HG03460 (cell line): ENCODE measurements around the gene USP1.

Source experiments
- ATAC-seq: cut with Tn5 transposase; IDR thresholded peaks from one replicate; pipeline ENCODE4 v1.9.1; 2021; ENCODE audit not compliant: unreplicated experiment

Gene USP1, protein sequence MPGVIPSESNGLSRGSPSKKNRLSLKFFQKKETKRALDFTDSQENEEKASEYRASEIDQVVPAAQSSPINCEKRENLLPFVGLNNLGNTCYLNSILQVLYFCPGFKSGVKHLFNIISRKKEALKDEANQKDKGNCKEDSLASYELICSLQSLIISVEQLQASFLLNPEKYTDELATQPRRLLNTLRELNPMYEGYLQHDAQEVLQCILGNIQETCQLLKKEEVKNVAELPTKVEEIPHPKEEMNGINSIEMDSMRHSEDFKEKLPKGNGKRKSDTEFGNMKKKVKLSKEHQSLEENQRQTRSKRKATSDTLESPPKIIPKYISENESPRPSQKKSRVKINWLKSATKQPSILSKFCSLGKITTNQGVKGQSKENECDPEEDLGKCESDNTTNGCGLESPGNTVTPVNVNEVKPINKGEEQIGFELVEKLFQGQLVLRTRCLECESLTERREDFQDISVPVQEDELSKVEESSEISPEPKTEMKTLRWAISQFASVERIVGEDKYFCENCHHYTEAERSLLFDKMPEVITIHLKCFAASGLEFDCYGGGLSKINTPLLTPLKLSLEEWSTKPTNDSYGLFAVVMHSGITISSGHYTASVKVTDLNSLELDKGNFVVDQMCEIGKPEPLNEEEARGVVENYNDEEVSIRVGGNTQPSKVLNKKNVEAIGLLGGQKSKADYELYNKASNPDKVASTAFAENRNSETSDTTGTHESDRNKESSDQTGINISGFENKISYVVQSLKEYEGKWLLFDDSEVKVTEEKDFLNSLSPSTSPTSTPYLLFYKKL

DNA sequence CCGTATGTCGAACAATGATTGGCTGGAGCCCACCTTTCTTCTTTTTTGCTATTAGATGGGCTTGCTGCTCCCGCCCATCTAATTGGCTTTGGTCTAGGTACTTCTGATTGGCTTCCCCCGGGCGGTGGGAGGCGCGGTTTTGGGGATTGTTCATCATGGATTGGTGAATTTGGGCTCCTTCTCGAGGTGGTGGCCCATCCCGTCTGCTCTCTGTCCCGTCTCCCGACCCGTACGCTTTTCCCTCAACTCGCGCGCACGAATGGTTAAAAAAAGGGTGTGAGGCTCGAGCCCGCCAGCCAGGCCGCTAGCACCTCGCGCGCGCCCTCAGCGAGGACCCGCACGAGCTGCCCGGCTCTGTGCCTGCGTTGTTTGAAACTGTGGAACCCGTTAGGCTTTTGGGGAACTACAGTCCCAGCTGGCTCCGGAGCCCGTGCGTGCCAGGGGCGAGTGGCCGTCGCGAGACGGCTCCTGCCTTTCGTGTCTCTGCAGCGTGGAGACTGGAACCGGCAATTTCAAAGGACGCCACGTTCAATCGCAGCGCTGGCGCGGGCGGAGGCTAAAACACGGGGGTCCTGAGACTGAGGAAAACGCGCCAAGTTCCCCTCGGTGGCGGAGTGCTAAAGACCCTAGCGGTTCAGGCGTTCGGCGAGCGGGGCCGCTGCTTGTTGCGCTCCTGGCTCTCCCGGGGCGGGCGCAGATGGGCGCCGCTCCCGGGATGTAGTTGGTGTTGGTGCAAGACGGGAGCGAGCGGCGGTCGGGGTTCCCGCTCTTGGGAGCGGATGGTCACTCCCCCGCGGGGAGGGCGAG is at the start of gene USP1:
Gene USP1, plus strand, starts transcription at position 584 of the 807 bp plus-strand sequence. CDS start 2,819 bp downstream, outside the sequence.
- peak; percentile 79 for ATAC-seq

DNA sequence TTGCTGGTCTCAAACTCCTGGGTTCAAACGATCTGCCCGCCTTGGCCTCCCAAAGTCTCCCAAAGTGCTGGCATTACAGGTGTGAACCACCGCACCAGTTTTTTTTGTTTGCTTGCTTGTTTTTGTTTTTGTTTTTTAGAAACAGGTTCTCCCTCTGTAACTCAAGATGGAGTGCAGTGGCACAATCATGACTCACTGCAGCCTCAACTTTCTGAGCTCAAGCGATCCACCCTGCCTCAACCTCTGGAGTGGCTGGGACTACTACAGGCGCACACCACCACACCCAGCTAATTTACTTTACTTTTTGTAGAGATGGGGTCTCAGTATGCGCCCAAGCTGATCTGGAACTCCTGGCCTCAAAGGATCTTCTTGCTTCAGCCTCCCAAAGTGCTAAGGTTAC is 47.3 kb upstream of the USP1 start:
- no peak for ATAC-seq

DNA sequence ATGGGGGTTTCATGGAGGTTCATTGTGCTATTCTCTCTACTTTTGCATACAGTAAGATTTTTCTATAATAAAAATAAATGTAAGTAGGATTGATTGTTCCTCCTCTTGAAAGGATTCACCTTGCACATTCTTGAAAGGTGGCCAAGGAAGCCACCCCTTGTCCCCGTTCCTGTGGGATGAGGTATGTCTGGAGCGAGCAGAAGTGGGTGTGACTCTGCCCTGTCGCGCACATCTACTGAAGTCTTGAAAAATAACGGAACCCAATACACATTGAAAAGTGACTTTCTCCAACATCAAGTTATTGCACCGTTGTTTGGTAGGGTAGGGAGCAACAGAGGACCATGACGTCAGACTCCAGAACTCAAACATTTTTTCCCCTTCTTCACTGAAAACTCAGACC is 46.8 kb upstream of the USP1 start:
- no peak for ATAC-seq

DNA sequence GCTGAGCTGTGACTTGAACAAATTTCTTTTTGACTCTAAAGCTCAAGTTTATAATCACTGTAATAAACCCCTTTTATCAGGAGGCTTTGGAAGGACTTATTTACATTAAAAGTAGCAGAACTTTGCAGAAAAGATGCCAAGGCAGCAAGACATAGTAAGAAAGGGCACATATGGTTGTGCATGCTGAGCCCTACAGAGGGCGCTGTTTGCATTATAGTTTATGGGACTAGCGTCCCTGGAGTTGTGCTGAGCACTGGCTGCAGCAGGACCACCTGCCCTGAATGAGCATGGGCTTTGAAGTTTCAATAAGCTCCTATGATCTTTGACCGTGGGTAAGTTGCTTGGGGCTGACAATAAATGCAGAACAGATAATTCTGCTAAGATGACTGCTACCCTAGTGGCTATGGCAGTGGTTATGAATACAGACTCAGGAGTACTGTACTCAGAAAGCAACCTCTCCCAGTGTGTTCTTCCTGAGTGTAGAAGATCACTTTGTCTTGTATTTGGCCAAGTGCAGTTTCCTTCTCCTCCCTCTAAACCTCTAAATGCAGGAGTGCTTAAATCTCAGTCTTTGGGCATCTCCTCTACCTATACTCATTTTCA is 45.4 kb upstream of the USP1 start:
- ATAC-seq = no peak

DNA sequence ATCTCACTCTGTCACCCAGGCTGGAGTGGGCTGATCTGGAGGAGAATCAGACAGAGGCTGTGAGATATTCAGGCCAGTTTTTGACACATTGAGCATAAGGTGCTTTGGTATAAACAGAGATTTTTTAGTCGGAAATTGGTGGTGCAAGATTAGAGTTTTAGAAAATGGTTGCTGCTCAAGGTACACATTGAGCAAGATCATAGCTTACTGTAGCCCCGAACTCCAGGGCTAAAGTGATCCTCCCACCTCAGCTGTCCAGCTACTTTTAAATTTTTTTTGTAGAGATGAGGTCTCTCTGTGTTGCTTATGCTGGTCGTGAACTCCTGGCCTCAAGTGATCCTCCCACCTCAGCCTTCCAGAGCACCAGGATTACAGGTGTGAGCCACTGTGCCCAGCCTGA is 43.9 kb upstream of the USP1 start:
- ATAC-seq = no peak

DNA sequence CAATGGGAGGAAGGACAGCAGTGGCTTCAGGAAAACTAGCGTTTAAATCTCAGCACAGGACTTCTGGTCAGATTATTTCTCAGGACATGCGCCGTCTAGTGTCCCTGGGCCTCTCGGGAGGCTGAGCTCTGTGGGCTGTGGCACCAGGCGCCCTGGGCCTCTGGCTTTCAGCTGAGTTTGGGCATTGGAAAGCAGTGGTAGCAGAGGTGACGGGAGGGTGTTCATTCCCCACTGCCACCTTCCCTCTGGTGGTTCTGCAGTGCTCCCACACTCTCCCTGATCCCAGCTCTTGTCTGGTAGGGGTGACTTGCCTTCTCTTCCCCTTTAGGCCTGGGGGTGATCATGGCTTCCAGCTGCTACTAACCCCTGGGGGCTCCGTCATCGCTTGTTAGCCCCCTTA is 42.2 kb upstream of the USP1 start:
- no peak for ATAC-seq

DNA sequence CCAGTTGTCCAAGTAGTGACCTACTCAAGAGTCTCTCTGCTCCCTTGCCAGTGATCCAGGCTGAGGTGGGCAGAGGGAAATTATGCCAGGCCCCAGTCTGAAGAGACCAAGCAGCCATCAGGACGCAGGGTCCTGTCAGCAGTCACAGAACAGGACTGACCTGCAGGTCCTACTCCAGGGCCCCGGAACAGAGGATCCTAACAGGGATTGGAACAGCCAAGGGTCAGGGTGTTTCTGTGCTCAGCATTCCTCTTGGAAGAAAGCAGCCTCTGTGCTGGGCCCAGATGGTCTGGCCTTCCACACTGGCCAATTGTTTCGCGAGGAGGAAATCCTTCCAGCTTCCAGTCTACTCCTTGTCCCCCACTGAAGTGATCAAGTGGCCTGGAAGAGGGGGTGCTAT is 41.6 kb upstream of the USP1 start:
- no peak for ATAC-seq

DNA sequence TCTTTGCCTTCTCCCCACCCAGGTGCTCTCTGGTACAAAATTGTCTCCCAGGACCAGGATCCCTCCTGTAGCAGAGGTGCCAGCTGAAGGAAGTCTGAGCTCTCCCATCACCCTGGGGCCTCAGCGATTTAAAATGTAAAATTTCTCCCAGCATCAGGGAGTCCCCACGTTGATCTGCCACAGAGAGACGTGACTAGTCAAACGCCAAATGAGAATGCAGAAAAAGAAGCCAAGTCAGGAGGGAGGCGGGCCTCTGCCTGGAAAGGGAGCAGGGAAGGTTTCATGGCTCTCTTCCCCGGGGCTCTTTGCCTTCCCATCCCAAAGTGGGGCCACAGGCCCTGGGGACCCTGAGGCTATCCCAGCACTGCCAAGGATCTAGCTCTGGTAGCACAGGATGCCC is 40.0 kb upstream of the USP1 start:
- no peak for ATAC-seq

DNA sequence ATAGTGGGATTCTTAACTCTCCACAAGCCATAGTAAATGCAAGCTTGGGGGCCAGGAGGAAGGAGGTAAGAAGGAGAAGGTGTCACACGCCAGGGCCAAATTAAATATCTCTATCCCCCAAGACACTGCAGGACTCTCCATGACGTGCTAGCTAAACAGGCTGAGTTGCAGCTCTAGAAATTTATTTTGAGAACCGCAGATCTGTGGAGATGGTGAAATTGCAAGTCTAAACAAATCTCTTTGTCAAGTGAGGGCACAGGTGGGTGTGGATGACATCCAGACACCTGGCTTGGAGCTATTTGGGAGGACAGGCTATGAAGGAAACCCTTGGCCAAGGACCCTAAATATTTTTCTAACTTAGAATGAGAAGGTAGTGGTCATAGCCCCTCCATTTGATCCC is 39.5 kb upstream of the USP1 start:
- ATAC-seq = no peak

DNA sequence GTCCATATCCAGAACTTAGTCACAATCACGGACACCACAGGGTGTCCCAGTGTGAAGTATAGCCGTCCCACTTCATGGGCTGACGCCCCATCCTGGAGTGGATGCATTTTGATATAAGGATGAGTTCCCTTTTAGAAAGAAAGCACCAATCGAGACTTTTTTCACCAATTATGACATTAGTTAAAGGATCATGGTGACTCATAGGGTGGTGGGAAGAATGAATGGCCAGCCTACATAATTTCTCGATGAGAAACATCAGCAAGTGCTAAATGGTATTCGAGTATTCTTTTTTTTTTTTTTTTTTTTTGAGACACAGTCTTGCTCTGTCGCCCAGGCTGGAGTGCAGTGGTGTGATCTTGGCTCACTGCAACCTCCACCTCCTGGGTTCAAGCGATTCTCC is 38.5 kb upstream of the USP1 start:
- ATAC-seq = no peak

DNA sequence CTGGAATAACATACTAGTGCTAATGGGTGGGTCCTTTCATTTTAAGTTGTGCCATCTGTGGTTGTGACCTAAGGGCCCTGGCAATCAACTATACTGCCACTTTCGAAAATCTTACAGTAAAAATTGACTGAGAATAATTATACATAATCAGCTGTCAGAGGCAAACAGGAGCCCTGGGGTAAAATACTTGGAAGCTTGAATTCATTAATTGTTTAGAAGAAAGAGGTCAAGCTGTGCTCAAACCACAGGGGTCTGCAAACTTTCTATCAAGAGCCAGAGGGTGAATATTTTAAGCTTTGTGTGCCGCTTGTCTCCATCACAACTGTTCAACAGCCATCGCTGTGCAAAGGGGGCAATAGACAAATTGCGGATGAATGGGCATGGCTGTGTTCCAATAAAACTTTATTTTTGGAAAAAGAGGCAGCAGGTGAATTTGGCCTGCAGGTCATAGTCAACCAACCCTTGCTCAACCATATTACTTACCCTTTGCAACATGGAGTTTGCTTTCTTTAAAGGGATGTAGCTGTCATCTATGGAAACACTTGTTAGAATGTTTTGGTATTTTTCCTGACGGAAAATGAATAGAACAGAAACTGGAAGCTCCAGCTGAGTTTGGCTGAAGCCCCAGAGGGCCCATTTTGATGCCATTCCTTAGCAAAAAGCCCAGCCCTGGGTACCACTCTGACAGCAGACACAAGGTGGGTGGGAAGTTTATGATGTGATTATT is 35.7 kb upstream of the USP1 start:
- no peak for ATAC-seq

DNA sequence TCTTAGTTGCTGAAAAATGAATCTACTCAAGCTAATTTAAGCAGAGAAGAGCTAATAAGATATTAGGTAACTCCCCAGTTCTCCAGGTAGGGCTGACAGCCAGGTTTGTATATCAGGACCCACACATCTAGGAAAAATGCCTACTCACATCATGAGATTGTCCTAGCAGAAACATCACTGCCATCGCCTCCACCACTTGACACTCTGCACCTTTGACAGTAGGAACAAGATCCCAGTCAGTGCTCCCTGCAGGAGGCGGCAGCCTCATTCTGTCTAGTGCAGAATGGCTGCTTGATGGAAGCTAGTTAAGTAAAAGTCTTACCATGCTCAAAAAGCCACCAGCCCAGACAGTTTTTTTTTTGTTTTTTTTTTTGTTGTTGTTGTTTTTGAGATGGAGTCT is 31.6 kb upstream of the USP1 start:
- no peak for ATAC-seq

DNA sequence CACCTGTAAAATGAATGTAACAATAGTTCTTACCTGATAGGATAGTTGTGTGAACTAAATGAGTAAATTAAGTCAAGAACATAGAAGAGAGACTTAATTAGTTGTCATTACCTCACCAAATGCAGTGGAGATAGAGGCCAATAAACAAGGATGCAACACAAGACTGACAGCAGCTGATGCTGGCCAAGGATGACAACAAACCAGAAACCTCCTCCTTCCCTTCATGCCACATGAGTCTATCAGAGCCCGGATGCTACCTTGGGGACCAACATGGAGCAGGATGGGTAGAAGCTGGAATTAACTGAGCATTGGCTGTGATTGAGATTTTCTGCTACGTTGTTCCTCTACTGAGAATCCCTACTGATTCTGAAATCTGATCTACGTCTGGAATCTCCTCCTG is 30.3 kb upstream of the USP1 start:
- ATAC-seq = no peak

DNA sequence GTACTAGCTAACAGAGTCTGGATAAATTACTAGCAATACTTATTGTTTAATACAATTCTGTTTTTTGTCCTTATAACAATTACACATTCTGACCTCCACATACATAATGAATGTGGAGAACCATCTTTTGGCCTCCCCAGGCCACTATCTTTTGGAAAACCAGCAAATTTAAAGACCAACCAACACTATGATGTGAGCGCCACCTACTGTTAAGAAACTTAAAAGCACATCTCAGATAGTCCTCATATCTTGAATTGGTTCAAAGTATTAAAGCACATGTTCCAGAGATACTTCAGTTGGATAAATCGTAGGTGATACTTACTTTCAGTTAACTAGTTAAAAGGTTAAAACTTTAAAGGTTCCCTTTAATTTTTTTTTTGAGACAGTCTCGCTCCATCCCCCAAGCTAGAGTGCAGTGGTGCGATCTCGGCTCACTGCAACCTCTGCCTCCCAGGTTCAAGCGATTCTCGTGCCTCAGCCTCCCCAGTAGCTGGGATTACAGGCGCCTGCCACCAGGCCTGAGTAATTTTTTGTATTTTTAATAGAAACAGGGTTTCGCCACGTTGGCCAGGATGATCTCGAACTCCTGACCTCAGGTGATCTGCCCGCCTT is 29.3 kb upstream of the USP1 start:
- ATAC-seq = no peak

DNA sequence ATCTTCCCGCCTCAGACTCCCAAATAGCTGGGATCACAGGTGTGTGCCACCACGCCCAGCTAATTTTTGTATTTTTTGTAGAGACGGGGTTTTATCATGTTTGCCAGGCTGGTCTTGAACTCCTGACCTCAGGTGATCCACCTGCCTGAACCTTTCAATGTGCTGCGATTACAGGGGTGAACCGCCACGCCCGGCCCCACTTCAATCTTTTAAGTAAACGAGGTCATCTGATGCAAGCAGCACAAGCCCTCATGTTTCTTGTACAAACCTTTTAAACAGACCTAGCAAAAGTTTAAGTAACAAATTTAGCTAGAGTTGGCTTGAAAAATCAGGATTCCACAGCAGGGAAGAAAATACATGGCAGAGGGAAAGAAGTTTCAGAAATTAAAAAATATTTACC is 21.2 kb upstream of the USP1 start:
- no peak for ATAC-seq

DNA sequence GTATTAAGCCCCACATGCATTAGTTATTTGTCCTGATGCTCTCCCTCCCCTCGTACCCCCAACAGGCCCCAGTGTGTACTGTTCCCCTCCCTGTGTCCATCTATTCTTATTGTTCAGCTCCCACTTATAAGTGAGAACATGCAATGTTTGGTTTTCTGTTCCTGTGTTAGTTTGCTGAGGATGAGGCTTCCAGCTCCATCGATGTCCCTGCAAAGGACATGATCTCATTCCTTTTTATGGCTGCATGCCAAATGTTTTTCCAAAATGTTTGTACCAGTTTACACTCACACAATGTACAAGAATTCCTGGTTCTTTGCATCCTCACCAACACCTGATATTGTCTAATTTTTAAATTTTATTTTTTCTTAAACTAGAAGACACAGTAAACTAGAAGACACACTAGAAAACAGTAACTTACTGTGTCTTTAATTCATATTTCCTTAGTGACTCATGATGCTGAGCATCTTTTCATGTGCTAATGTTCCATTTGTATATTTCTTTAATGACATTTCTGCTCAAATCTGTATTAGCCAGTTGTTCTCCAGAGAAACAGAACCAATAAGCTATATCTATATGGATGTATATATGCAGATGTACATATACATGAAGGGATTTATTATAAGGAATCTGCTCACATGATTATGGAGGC is 19.4 kb upstream of the USP1 start:
- ATAC-seq = no peak

DNA sequence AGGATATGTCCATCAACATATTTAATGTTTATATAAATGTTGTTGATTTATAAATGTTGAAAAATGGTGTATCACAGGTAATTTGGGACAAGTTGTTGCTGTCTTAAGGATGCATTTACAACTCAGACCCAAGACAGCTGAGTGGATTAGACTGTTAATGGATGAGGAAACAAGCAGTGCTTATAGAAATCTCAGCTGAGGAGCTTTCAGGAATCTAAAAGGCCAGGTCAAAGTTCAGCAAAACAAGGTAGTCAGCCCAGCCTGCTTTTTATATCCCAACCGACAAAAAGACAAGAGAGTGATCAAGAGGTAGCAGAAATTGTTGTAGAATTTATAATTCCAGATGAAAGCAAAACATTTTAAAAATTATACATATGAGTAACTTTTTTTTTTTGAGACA is 16.6 kb upstream of the USP1 start:
- no peak for ATAC-seq

DNA sequence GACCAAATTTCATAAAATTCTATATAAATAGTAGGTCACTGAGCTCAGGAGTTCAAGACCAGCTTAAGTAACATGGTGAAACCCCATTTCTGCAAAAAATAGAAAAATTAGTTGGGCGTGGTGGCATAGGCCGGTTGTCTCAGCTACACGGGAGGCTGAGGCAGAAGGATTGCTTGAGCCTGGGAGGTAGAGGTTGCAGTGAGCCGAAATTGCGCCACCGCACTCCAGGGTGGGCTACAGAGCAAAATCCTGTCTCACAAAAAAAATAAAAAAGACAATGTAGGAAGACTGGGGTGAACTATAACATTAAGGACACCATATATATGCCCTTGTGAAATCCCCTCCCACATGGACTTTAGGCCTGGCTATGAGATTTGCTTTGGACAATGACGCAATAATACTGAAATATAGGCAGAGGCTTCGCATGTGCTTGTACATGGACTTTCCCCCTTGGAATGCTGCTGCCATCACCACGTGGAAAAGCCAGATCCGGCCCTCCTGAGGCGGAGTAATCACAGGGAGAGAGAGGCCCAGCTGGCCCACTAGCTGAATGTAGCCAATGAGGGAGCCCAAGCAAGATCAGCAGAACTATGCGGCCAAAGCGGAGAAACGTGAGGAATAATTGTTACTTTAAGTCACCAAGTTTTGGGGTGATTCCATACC is 13.1 kb upstream of the USP1 start:
- no peak for ATAC-seq

DNA sequence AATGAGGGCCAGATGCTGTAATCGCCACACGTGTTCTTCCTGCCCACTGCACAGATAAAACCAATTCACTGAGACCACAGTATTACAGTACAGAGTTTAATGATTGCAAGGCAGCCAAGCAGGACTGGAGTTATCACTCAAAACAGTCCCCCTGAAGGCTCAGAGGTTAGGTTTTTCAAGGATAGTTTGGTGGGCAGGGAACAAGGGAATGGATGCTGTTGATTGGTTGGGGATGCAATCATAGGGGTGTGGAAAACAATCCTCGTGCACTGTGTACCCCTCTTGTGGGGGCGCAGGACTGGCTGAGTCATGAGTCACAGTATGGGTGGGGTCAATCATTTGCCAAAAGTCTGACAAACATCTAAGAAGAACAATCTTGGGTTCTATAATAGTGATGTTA is 12.4 kb upstream of the USP1 start:
- no peak for ATAC-seq
